ENCODE data around the gene HIGD2A.

DNA sequence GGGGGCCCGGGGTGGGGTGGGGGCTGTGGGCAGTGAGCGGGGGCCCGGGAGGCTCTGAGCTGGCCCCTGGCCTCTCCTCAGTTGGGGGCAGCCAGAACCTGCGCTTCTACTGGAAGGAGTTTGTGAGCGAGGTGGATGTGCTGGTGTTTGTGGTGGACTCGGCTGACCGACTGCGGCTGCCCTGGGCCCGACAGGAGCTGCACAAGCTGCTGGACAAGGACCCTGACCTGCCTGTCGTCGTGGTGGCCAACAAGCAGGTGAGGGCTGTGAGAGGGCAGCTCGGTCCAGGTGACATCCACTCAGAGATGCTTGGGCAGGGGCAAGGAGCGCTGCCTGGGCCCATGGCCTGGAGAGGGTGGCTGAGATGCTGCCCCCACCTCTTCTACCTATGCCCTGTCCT, 19.8 kb upstream of the HIGD2A start:
- no peak for TF ChIP-seq CTCF (IDR thresholded peaks at IDR 0.05)
- no peak for TF ChIP-seq POLR2A (IDR thresholded peaks at IDR 0.05)
